H4 (cell line): Measurements from ENCODE around the gene TAGLN2. TPM values are rescaled to one million over a fixed set of nuclear protein-coding genes. Genes with fewer than 3 reads are reported as not detected.
A peak's percentile ranks its signal among the peaks of the same experiment; 100 is the strongest.

Source experiments
- DNase-seq: peaks from one replicate; pipeline ENCODE4 v3.0.0-alpha.2; 2015; ENCODE audit warnings: low spot score
- total RNA-seq: library from RNA; depleted of rRNA; stranded (reverse); fragments of >200 nt; shearing (Covaris generic); gene quantifications from 2 replicates; pipeline ENCODE4 v1.2.3, GENCODE V29; 2014

Gene TAGLN2
- total RNA-seq, 1 experiment from 2014 or later, result 497 TPM

DNA sequence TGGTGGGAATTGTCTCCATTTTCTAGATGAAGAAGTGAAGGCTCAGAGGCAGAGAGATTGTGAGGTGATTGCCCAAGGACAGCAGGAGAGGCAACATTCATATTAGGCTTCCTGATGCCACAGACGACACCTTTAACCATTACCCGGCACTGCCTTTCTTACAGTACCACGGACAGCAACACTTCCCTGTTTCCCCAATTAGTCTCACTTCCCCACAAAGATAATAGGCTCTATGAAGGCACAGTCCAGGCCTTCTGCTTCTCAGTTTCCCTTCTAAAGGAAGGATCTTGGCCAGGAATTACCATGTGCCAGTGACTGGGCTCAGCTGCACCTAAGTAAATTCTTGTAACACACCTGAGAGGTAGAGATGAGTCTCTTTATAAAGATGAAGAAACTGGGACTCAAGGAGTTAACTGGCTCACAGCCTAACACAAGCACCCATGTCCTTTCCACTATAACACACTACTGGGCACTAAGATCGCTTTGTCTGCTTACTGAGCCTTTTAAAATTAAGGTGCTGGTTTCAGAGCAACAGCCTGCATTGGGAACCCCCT lies 10.5 kb upstream of the TAGLN2 start:
- no peak for DNase-seq

DNA sequence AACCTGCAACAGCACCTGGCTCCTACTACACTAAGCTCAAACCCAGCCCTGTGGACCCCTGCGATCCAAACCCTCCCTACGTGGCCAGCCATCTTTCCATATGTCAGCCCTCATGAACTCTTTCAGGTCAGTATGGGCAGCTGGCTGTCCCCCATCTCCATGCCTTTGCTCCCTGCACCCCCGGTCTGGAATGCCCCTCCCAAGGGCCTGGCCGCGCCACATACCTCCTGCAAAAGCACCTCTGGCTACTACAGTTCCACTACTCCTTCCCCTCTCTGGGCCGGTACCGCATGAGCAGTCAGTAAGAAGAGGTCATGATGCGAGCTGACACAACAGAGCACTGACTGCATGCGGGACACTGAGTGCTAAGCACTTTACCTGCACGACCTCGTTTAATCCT lies 10.0 kb upstream of the TAGLN2 start:
- no peak for DNase-seq

GRCh38 chr1:159934136-159935039 lies 9.1 kb upstream of the TAGLN2 start:
- DNase-seq, result no peak

DNA sequence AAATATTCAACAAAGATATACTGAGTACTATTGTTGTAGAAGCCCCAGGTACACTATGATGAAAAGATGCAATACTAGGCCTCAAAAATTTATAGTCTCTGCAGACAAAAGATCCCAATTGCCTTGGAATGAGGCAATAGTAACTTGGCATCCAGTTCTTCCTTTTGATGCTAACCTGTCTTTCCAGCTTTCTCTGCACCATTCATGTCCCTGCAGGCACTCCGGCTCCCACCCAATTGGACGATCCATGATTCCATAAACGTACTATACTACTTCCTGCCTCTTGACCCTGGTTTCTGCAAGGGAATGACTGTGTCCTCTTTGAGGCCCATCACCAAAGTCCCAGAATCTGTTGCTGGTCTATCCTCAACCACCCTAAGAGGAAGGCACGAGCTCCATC lies 8.0 kb upstream of the TAGLN2 start:
- DNase-seq, result no peak

- DNase-seq, result no peak
Measured at GRCh38 chr1:159932296-159933285, 7.3 kb upstream of the TAGLN2 start.

DNA sequence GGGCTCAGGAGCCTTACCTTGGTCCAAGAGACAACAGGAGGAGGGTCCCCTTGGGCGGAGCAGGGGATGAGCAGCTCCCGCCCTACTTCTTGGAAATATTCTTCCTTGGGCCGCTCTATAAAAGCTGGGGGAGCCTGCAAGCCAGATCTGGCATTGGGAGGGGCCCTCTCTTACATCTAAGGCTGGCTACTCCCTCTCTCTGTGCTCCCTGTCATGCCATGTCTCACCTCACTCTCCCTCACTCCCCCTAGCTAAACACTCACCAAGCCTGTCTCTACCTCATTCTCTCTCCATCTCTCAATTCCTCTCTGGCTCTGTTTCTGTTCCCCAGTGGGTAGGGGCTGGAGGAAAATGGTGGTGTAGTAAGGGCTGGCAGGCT lies 6.5 kb upstream of the TAGLN2 start:
- no peak for DNase-seq

DNA sequence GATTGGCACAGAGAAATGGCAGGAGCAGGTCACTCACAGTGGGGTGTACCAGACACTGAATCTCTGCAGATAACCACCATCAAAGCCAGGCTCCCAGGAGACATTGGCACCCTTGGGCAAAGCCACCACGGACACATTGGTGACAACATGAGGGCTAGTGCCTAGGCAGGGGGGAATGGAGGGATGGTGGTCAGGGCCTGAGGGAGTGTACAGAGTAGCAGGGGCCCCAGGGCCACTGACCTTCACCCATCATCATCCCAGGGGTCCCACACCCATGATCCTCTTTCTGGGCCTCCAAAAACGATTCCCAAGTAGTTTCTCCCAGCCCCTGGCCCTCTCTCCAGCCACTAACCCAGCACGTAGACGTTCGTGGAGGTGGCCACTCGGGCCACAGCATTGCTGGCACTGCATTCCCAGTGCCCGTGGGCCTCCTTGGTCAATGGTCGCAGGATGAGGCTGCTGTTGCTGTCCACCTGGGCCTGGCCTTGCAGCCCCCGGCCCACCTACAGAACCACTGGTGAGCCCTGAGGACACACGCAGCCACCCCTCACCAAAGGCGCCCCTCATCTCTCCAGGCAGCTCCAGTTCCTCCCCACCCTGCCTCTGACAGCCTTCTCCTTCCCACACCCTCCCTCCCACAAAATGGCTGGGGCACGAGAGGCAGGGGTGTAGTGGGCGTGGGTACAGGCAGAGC lies 5.9 kb upstream of the TAGLN2 start:
- no peak for DNase-seq

- DNase-seq, result no peak
Measured at GRCh38 chr1:159930634-159931033, 5.3 kb upstream of the TAGLN2 start.

- DNase-seq, result no peak
Measured at GRCh38 chr1:159930216-159930615, 4.9 kb upstream of the TAGLN2 start.

GRCh38 chr1:159929155-159930051 lies 4.1 kb upstream of the TAGLN2 start:
- DNase-seq, result no peak

DNA sequence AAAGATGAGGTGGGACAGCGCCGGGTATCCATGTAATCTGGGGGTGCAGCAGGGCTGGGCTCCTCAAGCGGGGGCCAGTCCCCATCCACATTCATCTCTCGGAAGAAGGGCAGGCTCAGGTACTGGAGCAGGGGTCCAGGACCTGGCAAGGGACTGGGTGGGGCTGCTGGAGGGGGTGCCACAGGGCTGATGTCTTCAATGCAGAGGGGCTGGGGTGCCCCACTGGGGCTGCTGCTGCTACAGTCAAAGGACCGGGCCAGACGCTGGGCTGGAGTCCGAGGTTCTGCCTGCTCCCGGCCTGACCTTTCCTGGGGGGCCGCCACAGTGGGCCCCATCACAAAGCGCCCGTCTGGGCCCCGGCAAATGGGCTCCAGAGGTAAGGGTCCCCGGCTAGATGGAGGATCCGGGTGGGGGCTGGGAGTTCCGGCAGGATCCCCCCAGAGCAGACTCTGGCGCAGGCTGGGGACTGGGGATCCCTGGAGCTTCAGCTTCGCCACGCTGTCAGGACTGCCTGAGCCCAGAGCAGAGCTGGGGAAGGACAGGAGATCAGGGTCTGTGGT lies 3.3 kb upstream of the TAGLN2 start:
- DNase-seq, result no peak

GRCh38 chr1:159927849-159928431 lies 2.6 kb upstream of the TAGLN2 start:
- no peak for DNase-seq

GRCh38 chr1:159927211-159927848 lies 2.0 kb upstream of the TAGLN2 start:
- DNase-seq, result no peak

GRCh38 chr1:159925719-159926078 lies 392 bp upstream of the TAGLN2 start:
- no peak for DNase-seq

DNA sequence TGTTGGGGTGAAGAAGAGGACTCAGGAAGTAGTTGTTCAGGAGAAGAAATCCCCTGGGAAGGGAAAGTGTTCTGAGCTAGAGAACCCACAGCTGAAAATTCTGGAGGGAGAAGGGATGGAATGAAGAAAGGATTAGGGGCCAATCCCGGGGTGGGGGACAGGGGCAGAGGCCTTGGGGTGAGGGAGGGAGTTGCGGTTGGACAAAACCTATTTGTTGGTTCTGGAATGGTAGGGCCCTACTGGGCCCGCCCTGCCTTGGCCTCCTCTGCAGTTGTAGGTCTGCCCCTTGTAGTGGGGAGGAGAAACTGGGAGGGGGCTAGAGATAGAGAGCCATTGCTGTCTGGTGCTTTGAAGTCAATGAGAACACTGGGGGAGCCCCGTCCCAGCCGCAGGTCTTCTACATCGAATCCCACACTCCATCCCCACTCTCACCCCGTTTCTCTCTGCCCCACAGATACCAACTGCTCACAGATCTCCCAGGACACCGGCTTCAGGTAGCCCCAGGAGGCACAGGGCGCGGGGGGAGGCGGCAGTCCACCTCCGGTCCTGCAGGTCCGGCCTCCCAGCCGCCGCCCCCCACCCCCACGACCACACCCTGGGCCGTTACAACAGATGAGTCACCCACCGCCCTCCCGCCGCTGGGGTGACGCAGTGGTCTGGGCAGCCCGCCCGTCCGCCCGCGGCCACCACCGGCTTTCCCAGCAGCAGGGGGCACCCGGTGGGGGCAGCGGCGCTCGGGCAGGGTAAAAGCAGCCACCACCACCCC lies 1.1 kb downstream of the TAGLN2 start:
- DNase-seq, result peak; percentile 82

GRCh38 chr1:159923203-159924024 lies 1.9 kb downstream of the TAGLN2 start:
- DNase-seq, result peak; percentile 88

DNA sequence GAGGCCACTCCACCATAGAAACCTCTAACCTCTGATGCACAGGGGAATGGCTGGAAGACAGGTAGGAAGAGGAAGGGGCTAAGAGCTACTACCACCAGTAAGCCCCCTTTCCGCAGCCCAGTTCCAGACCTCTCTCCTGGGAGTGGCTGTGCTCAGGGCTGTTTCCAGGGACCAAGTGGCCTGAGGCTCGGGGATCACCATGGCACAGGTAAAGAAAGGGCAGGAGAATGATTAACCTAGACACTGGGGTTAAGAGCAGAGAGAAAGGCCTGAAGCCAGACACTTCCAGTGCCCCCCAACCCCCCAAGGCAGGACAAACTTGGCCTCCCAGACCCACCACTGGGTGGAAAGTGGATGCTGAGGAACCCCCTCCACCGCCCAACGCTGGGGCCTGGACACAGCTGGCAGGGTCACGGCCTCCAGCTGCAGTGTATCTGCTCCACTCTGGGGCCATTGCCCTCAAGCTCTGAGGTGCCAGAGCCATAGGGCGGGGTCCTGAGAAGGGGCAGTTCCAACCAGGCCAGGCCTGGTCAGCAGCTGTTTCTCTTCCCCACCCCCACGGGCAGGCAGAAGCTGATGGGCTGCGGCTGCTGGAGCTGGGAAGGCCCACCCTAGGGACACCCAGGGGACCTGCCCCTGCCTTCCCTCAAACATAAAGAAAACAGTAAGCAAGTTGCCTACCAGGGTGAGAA lies 2.6 kb downstream of the TAGLN2 start:
- no peak for DNase-seq
